ENCODE measurements around the gene GIN1. TPM values are rescaled to one million over a fixed set of nuclear protein-coding genes. Genes with fewer than 3 reads are reported as not detected.

GIN1 gene
- total and polyA plus RNA-seq, 2 donors (not counting 1 experiment from before 2014, with no cell fraction given), result 4.0 to 7.6 TPM

GRCh38 chr5:103139264-103139865 lies 19.4 kb upstream of the GIN1 start:
- no peaks in the 10 kb centered on the region for H4K20me1 ChIP-seq (ENCODE audit: control insufficient read depth, extremely low read depth, insufficient read depth, low read length)
- DNase-seq (ENCODE audit: low read depth in 2 of 2), result peak; percentile 55 to 78
- H3K27me3 ChIP-seq (ENCODE audit: control insufficient read depth, insufficient read depth, low read length), result no peaks in the 10 kb centered on the region
- H3K36me3 ChIP-seq (ENCODE audit: control insufficient read depth, insufficient read depth, low read length), result no peaks in the 10 kb centered on the region
- H3K9me3 ChIP-seq (ENCODE audit: control insufficient read depth, insufficient read depth, low read depth, low read length), result no peaks in the 10 kb centered on the region
- no peaks in the 10 kb centered on the region for H3K4me1 ChIP-seq (ENCODE audit: control insufficient read depth, extremely low read depth, insufficient read depth, low read length)
- H3K9ac ChIP-seq (ENCODE audit: insufficient read depth, low read length), result no peak overlapping the region
- no peaks in the 10 kb centered on the region for H3K79me2 ChIP-seq (ENCODE audit: control insufficient read depth, insufficient read depth, low read length)
- no peak overlapping the region for H3K4me2 ChIP-seq (ENCODE audit: extremely low read depth, insufficient read depth, low read length)
- no peak overlapping the region for H3K27ac ChIP-seq (ENCODE audit: insufficient read depth, low read length)
- no peak overlapping the region for H3K4me3 ChIP-seq (replicated peaks in 1 of 4; ENCODE audit: control extremely low read depth in 1 of 4, insufficient read depth in 1 of 4, low read depth in 3 of 4, low read length in 4 of 4)
- H2AFZ ChIP-seq (ENCODE audit: low read length), result no peak overlapping the region
- TF ChIP-seq CTCF (conservative IDR thresholded peaks at IDR 0.05 in 1 of 2, IDR thresholded peaks at IDR 0.05 in 1 of 2; ENCODE audit: low read depth in 1 of 2, low read length in 2 of 2) (peak; percentile 94 to 95), EZH2 (IDR thresholded peaks at IDR 0.05; ENCODE audit: low read length, missing control alignments) (no peak)

- no peaks in the 10 kb centered on the region for H3K4me1 ChIP-seq (ENCODE audit: control insufficient read depth, extremely low read depth, insufficient read depth, low read length)
- no peak overlapping the region for H3K4me2 ChIP-seq (ENCODE audit: extremely low read depth, insufficient read depth, low read length)
- no peak overlapping the region for H2AFZ ChIP-seq (ENCODE audit: low read length)
- H3K36me3 ChIP-seq (ENCODE audit: control insufficient read depth, insufficient read depth, low read length), result no peaks in the 10 kb centered on the region
- H3K27ac ChIP-seq (ENCODE audit: insufficient read depth, low read length), result no peak overlapping the region
- no peaks in the 10 kb centered on the region for H3K27me3 ChIP-seq (ENCODE audit: control insufficient read depth, insufficient read depth, low read length)
- TF ChIP-seq CTCF (conservative IDR thresholded peaks at IDR 0.05 in 1 of 2, IDR thresholded peaks at IDR 0.05 in 1 of 2; ENCODE audit: low read depth in 1 of 2, low read length in 2 of 2) (no peak), EZH2 (IDR thresholded peaks at IDR 0.05; ENCODE audit: low read length, missing control alignments) (no peak)
- H3K9me3 ChIP-seq (ENCODE audit: control insufficient read depth, insufficient read depth, low read depth, low read length), result no peaks in the 10 kb centered on the region
- H4K20me1 ChIP-seq (ENCODE audit: control insufficient read depth, extremely low read depth, insufficient read depth, low read length), result no peaks in the 10 kb centered on the region
- no peak overlapping the region for H3K9ac ChIP-seq (ENCODE audit: insufficient read depth, low read length)
- DNase-seq (ENCODE audit: low read depth in 2 of 2), result no peak
- H3K79me2 ChIP-seq (ENCODE audit: control insufficient read depth, insufficient read depth, low read length), result no peaks in the 10 kb centered on the region
- H3K4me3 ChIP-seq (replicated peaks in 1 of 4; ENCODE audit: control extremely low read depth in 1 of 4, insufficient read depth in 1 of 4, low read depth in 3 of 4, low read length in 4 of 4), result no peak overlapping the region
Observed at GRCh38 chr5:103138202-103138690, 18.3 kb upstream of the GIN1 start.

- Histone ChIP-seq H3K9ac (ENCODE audit: insufficient read depth, low read length) (no peak overlapping the region), H3K36me3 (ENCODE audit: control insufficient read depth, insufficient read depth, low read length) (no peaks in the 10 kb centered on the region), H3K27ac (ENCODE audit: insufficient read depth, low read length) (no peak overlapping the region), H3K4me3 (replicated peaks in 1 of 4; ENCODE audit: control extremely low read depth in 1 of 4, insufficient read depth in 1 of 4, low read depth in 3 of 4, low read length in 4 of 4) (no peak overlapping the region), H2AFZ (ENCODE audit: low read length) (no peak overlapping the region), H3K4me2 (ENCODE audit: extremely low read depth, insufficient read depth, low read length) (no peak overlapping the region), H3K79me2 (ENCODE audit: control insufficient read depth, insufficient read depth, low read length) (no peaks in the 10 kb centered on the region), H4K20me1 (ENCODE audit: control insufficient read depth, extremely low read depth, insufficient read depth, low read length) (no peaks in the 10 kb centered on the region), H3K9me3 (ENCODE audit: control insufficient read depth, insufficient read depth, low read depth, low read length) (no peaks in the 10 kb centered on the region), H3K27me3 (ENCODE audit: control insufficient read depth, insufficient read depth, low read length) (no peaks in the 10 kb centered on the region), H3K4me1 (ENCODE audit: control insufficient read depth, extremely low read depth, insufficient read depth, low read length) (no peaks in the 10 kb centered on the region)
- no peak for DNase-seq (ENCODE audit: low read depth in 2 of 2)
- no peak for TF ChIP-seq CTCF (conservative IDR thresholded peaks at IDR 0.05 in 1 of 2, IDR thresholded peaks at IDR 0.05 in 1 of 2; ENCODE audit: low read depth in 1 of 2, low read length in 2 of 2)
- no peak for TF ChIP-seq EZH2 (IDR thresholded peaks at IDR 0.05; ENCODE audit: low read length, missing control alignments)
Observed at GRCh38 chr5:103135461-103135860, 15.5 kb upstream of the GIN1 start.
